K562 (cell line): ENCODE data around the gene TOM1.

ENCODE experiments used
- CBX5 ChIP-seq: IDR thresholded peaks from 2 replicates; pipeline ENCODE4 v1.6.1; 2014; ENCODE audit warnings: low read depth, borderline replicate concordance
- E2F1 ChIP-seq: sonication (generic); formaldehyde crosslinking; IDR thresholded peaks from 2 replicates; pipeline ENCODE4 v1.8.1; 2023; ENCODE audit warnings: mild to moderate bottlenecking, missing genetic modification reagents, moderate library complexity
- HDAC2 ChIP-seq: fragments of 450-650 bp; IDR thresholded peaks from 2 replicates; pipeline ENCODE4 v1.6.1; 2016; ENCODE audit warnings: mild to moderate bottlenecking
- JUNB ChIP-seq: fragments of 450-650 bp; formaldehyde crosslinking; conservative IDR thresholded peaks from 2 replicates; pipeline ENCODE4 v1.4.0; 2020; ENCODE audit warnings: mild to moderate bottlenecking
- MAFK ChIP-seq: IDR thresholded peaks from 2 replicates; pipeline ENCODE4 v1.6.1; 2011; ENCODE audit warnings: low read length, improper control_type of control experiment
- MED1 ChIP-seq: sonication (generic); formaldehyde crosslinking; IDR thresholded peaks from 2 replicates; pipeline ENCODE4 v1.8.1; 2023; ENCODE audit warnings: missing genetic modification reagents, borderline replicate concordance
- NR0B1 ChIP-seq: fragments of 450-650 bp; IDR thresholded peaks from one replicate; pipeline ENCODE4 v1.6.1; 2018; ENCODE audit warnings: mild to moderate bottlenecking, moderate library complexity; ENCODE audit not compliant: partially characterized antibody
- PHB ChIP-seq: fragments of 250-450 bp; sonication (Bioruptor Pico); IDR thresholded peaks from 2 replicates; pipeline ENCODE4 v1.5.0; 2021
- RBM17 ChIP-seq: fragments of 200-400 bp; formaldehyde crosslinking; IDR thresholded peaks from 2 replicates; pipeline ENCODE4 v1.6.1; 2017; ENCODE audit warnings: low read depth, mild to moderate bottlenecking, low read length, borderline replicate concordance
- SIN3B ChIP-seq: fragments of 450-650 bp; IDR thresholded peaks from 2 replicates; pipeline ENCODE4 v1.6.1; 2017; ENCODE audit warnings: low read depth, mild to moderate bottlenecking, moderate library complexity
- SRSF9 ChIP-seq: fragments of 200-400 bp; formaldehyde crosslinking; IDR thresholded peaks from 2 replicates; pipeline ENCODE4 v1.6.1; 2017; ENCODE audit warnings: low read depth, low read length, borderline replicate concordance
- ZNF146 ChIP-seq: IDR thresholded peaks from one replicate; pipeline ENCODE4 v1.6.1; 2018; ENCODE audit warnings: missing compliant biosample characterization; ENCODE audit not compliant: unreplicated experiment
- TF ChIP-seq, protein P1 (sequence below), 3 experiments: IDR thresholded peaks in 2 of 3; conservative IDR thresholded peaks in 1 of 3; 2 replicates each; pipeline ENCODE4 v1.5.1; 2011 to 2012; ENCODE audit warnings: low read length in 3 of 3, mild to moderate bottlenecking in 3 of 3, control low read depth in 2 of 3, improper control_type of control experiment in 1 of 3, inconsistent platforms in 1 of 3, low read depth in 1 of 3, mixed read lengths in 1 of 3, moderate library complexity in 1 of 3; ENCODE audit not compliant: insufficient read depth in 2 of 3
- TF ChIP-seq, protein P2 (sequence below): fragments of 250-450 bp; sonication (Bioruptor Pico); IDR thresholded peaks from 2 replicates; pipeline ENCODE4 v1.5.0; 2020; ENCODE audit warnings: mild to moderate bottlenecking, borderline replicate concordance

GRCh38 chr22:35250156-35250555 is 49.5 kb upstream of the TOM1 start:
- TF ChIP-seq E2F1 (CRISPR knock-in tag) (no peak), CBX5 (no peak), NR0B1 (no peak), ZNF146 (no peak), JUNB (no peak), MED1 (CRISPR knock-in tag) (no peak), RBM17 (no peak), HDAC2 (no peak), SIN3B (no peak), MAFK (no peak), PHB (CRISPR knock-in tag) (no peak), SRSF9 (no peak)
- TF ChIP-seq, protein P1, sequence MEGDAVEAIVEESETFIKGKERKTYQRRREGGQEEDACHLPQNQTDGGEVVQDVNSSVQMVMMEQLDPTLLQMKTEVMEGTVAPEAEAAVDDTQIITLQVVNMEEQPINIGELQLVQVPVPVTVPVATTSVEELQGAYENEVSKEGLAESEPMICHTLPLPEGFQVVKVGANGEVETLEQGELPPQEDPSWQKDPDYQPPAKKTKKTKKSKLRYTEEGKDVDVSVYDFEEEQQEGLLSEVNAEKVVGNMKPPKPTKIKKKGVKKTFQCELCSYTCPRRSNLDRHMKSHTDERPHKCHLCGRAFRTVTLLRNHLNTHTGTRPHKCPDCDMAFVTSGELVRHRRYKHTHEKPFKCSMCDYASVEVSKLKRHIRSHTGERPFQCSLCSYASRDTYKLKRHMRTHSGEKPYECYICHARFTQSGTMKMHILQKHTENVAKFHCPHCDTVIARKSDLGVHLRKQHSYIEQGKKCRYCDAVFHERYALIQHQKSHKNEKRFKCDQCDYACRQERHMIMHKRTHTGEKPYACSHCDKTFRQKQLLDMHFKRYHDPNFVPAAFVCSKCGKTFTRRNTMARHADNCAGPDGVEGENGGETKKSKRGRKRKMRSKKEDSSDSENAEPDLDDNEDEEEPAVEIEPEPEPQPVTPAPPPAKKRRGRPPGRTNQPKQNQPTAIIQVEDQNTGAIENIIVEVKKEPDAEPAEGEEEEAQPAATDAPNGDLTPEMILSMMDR (IDR thresholded peaks at IDR 0.05 in 2 of 3, conservative IDR thresholded peaks at IDR 0.05 in 1 of 3; ENCODE audit: insufficient read depth in 2 of 3, low read depth in 1 of 3, low read length in 3 of 3), result no peak
- TF ChIP-seq, protein P2, sequence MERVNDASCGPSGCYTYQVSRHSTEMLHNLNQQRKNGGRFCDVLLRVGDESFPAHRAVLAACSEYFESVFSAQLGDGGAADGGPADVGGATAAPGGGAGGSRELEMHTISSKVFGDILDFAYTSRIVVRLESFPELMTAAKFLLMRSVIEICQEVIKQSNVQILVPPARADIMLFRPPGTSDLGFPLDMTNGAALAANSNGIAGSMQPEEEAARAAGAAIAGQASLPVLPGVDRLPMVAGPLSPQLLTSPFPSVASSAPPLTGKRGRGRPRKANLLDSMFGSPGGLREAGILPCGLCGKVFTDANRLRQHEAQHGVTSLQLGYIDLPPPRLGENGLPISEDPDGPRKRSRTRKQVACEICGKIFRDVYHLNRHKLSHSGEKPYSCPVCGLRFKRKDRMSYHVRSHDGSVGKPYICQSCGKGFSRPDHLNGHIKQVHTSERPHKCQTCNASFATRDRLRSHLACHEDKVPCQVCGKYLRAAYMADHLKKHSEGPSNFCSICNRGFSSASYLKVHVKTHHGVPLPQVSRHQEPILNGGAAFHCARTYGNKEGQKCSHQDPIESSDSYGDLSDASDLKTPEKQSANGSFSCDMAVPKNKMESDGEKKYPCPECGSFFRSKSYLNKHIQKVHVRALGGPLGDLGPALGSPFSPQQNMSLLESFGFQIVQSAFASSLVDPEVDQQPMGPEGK (CRISPR knock-in tag), result no peak
